H1 (cell line): Measurements from ENCODE around the gene PBLD. TPM values are rescaled to one million over a fixed set of nuclear protein-coding genes. Genes with fewer than 3 reads are reported as not detected.

ENCODE experiments used
- CTCF ChIA-PET: fragments of 300-600 bp; sonication (Branson Sonifier 250); formaldehyde crosslinking; loops from one replicate; lab custom pipeline; 2021; ENCODE audit not compliant: partially characterized antibody; lab: Charles Lee
- POLR2A ChIA-PET: fragments of 300-600 bp; sonication (Branson Sonifier 250); formaldehyde crosslinking; loops from one replicate; lab custom pipeline; 2021; ENCODE audit warnings: inconsistent platforms; ENCODE audit not compliant: partially characterized antibody; lab: Charles Lee
- DNase-seq, 2 experiments: peaks; one replicate each; pipeline versions ENCODE4 v3.0.0 to v3.0.0-alpha.2; 2010 to 2022; ENCODE audit warnings: low spot score in 2 of 2, low read depth in 1 of 2, mixed read lengths in 1 of 2
- FAIRE-seq: peaks from 2 replicates; lab custom pipeline; 2011; peaks lifted over from hg19 to GRCh38; lab: Jason Lieb, UNC
- H2AFZ ChIP-seq: 2 replicates; pipeline ENCODE4 v1.8.1; 2012; ENCODE audit warnings: low read length, inconsistent platforms
- H2AK5ac ChIP-seq: 2 replicates; pipeline ENCODE4 v1.6.1; 2013; ENCODE audit warnings: low read depth, low read length
- H2BK120ac ChIP-seq: replicated peaks from 2 replicates; pipeline ENCODE3; 2013; ENCODE audit warnings: low read depth, low read length, inconsistent platforms
- H2BK12ac ChIP-seq: 2 replicates; pipeline ENCODE4 v1.6.1; 2013; ENCODE audit warnings: low read depth, low read length
- H2BK15ac ChIP-seq: 2 replicates; pipeline ENCODE4 v1.6.1; 2013; ENCODE audit warnings: low read length
- H2BK20ac ChIP-seq: 2 replicates; pipeline ENCODE4 v1.6.1; 2013; ENCODE audit warnings: low read length
- H2BK5ac ChIP-seq: 2 replicates; pipeline ENCODE4 v1.6.1; 2013; ENCODE audit warnings: low read depth, low read length
- H3K14ac ChIP-seq: 2 replicates; pipeline ENCODE4 v1.6.1; 2013; ENCODE audit warnings: inconsistent platforms; ENCODE audit not compliant: insufficient read length
- H3K18ac ChIP-seq: 2 replicates; pipeline ENCODE4 v1.6.1; 2013; ENCODE audit warnings: low read length; ENCODE audit errors: extremely low read depth
- H3K23ac ChIP-seq: 2 replicates; pipeline ENCODE4 v1.6.1; 2013; ENCODE audit warnings: inconsistent platforms; ENCODE audit not compliant: insufficient read length
- H3K23me2 ChIP-seq: 2 replicates; pipeline ENCODE4 v1.6.1; 2013; ENCODE audit warnings: low read depth, low read length
- H3K27ac ChIP-seq: 2 replicates; pipeline ENCODE4 v1.6.1; 2011; ENCODE audit warnings: low read depth, low read length, inconsistent platforms
- H3K27me3 ChIP-seq, 4 experiments: replicated peaks in 1 of 4; 1 replicate in 1 of 4; 2 replicates in 3 of 4; pipeline versions ENCODE4 v1.6.1 to v1.8.1; 2011 to 2013; ENCODE audit warnings: low read length in 3 of 4, mild to moderate bottlenecking in 3 of 4, inconsistent platforms in 2 of 4, mixed read lengths in 2 of 4, moderate library complexity in 1 of 4; ENCODE audit not compliant: control insufficient read depth in 3 of 4, insufficient read depth in 3 of 4; ENCODE audit errors: extremely low read depth in 1 of 4
- H3K36me3 ChIP-seq, 4 experiments: 2 replicates each; pipeline versions ENCODE4 v1.6.1 to v1.8.1; 2011 to 2013; ENCODE audit warnings: mild to moderate bottlenecking in 4 of 4, low read length in 3 of 4, moderate library complexity in 2 of 4, control low read depth in 1 of 4, inconsistent platforms in 1 of 4; ENCODE audit not compliant: insufficient read depth in 4 of 4, control insufficient read depth in 2 of 4
- H3K4ac ChIP-seq: replicated peaks from 2 replicates; pipeline ENCODE3; 2013; ENCODE audit warnings: low read length, low read depth, mixed read lengths, inconsistent platforms; ENCODE audit not compliant: insufficient read length
- H3K4me1 ChIP-seq, 4 experiments: replicated peaks in 1 of 4; 1 replicate in 1 of 4; 2 replicates in 3 of 4; pipeline versions ENCODE4 v1.6.1 to v1.8.1; 2011 to 2013; ENCODE audit warnings: low read length in 3 of 4, inconsistent platforms in 2 of 4, mixed read lengths in 1 of 4; ENCODE audit not compliant: insufficient read depth in 4 of 4, control insufficient read depth in 3 of 4
- H3K4me2 ChIP-seq, 2 experiments: 2 replicates each; pipeline versions ENCODE4 v1.6.1 to v1.8.1; 2011 to 2013; ENCODE audit warnings: low read depth in 2 of 2, low read length in 2 of 2, control low read depth in 1 of 2, inconsistent platforms in 1 of 2, mild to moderate bottlenecking in 1 of 2; ENCODE audit not compliant: insufficient read depth in 1 of 2
- H3K4me3 ChIP-seq, 4 experiments: fragments of 200-600, 300-600 bp in 1 of 4; sonication (generic), shearing (Covaris generic), sonication (Bioruptor Twin) in 1 of 4; 2 replicates each; pipeline versions ENCODE4 v1.5.1 to v1.8.1; 2011 to 2016; ENCODE audit warnings: low read length in 4 of 4, low read depth in 3 of 4, control low read depth in 2 of 4, inconsistent platforms in 2 of 4, mild to moderate bottlenecking in 2 of 4, mixed read lengths in 1 of 4, moderate library complexity in 1 of 4; ENCODE audit not compliant: insufficient read depth in 2 of 4; ENCODE audit errors: extremely low read depth in 1 of 4
- H3K56ac ChIP-seq: replicated peaks from 2 replicates; pipeline ENCODE3; 2013; ENCODE audit warnings: low read depth, mild to moderate bottlenecking, mixed read lengths, low read length, inconsistent platforms; ENCODE audit not compliant: insufficient read length
- H3K79me1 ChIP-seq: 2 replicates; pipeline ENCODE4 v1.6.1; 2013; ENCODE audit warnings: low read depth, low read length, control low read depth
- H3K79me2 ChIP-seq, 2 experiments: 2 replicates each; pipeline versions ENCODE4 v1.6.1 to v1.8.1; 2012 to 2013; ENCODE audit warnings: low read length in 2 of 2, mild to moderate bottlenecking in 2 of 2, inconsistent platforms in 1 of 2; ENCODE audit not compliant: insufficient read depth in 2 of 2, control insufficient read depth in 1 of 2
- H3K9ac ChIP-seq, 4 experiments: replicated peaks in 1 of 4; 1 replicate in 1 of 4; 2 replicates in 3 of 4; pipeline versions ENCODE4 v1.6.1 to v1.8.1; 2011 to 2013; ENCODE audit warnings: low read depth in 3 of 4, low read length in 3 of 4, control low read depth in 2 of 4, mild to moderate bottlenecking in 2 of 4, moderate library complexity in 2 of 4, inconsistent platforms in 1 of 4; ENCODE audit errors: extremely low read depth in 1 of 4
- H3K9me3 ChIP-seq, 2 experiments: 2 replicates each; pipeline versions ENCODE4 v1.6.1 to v1.8.1; 2012 to 2013; ENCODE audit warnings: mild to moderate bottlenecking in 2 of 2, moderate library complexity in 2 of 2, control low read depth in 1 of 2, inconsistent platforms in 1 of 2, low read depth in 1 of 2, low read length in 1 of 2, mixed read lengths in 1 of 2; ENCODE audit not compliant: insufficient read depth in 2 of 2
- H4K20me1 ChIP-seq, 2 experiments: replicated peaks in 1 of 2; 2 replicates each; pipeline versions ENCODE3 to v1.8.1; 2011 to 2013; ENCODE audit warnings: inconsistent platforms in 2 of 2, low read length in 2 of 2, mild to moderate bottlenecking in 1 of 2; ENCODE audit not compliant: insufficient read depth in 2 of 2, control insufficient read depth in 1 of 2
- H4K5ac ChIP-seq: 2 replicates; pipeline ENCODE4 v1.6.1; 2013; ENCODE audit warnings: low read length, low read depth, mixed read lengths, inconsistent platforms; ENCODE audit not compliant: insufficient read length
- H4K8ac ChIP-seq: 2 replicates; pipeline ENCODE4 v1.8.0; 2013; ENCODE audit warnings: mild to moderate bottlenecking, moderate library complexity, low read length, inconsistent platforms; ENCODE audit not compliant: insufficient read depth; ENCODE audit errors: extremely low read depth
- H4K91ac ChIP-seq: replicated peaks from 2 replicates; pipeline ENCODE3; 2013; ENCODE audit warnings: low read length, mixed read lengths, inconsistent platforms; ENCODE audit not compliant: insufficient read length
- BRCA1 ChIP-seq: IDR thresholded peaks from 2 replicates; pipeline ENCODE4 v1.6.1; 2012; ENCODE audit warnings: low read depth, low read length, improper control_type of control experiment
- POLR2A ChIP-seq, 2 experiments: IDR thresholded peaks; 1 replicate in 1 of 2; 2 replicates in 1 of 2; pipeline ENCODE4 v1.6.1; 2011; ENCODE audit warnings: low read depth in 2 of 2, low read length in 2 of 2, mild to moderate bottlenecking in 2 of 2; ENCODE audit errors: control extremely low read depth in 1 of 2
- RXRA ChIP-seq: IDR thresholded peaks from 2 replicates; pipeline ENCODE4 v1.6.1; 2011; ENCODE audit warnings: low read depth, mild to moderate bottlenecking, low read length, moderate library complexity; ENCODE audit not compliant: insufficient read depth
- TAF7 ChIP-seq: optimal IDR thresholded peaks from 2 replicates; pipeline ENCODE3; 2011; ENCODE audit warnings: low read depth, mild to moderate bottlenecking, inconsistent platforms, low read length, moderate library complexity, borderline replicate concordance
- WGBS, 2 experiments: shearing (Covaris generic) in 1 of 2; methylation state at CpG; one replicate each; pipeline versions ENCODE4 v1.1.6 to v1.1.7; 2013 to 2015; ENCODE audit warnings: low lambda C conversion rate in 2 of 2, mixed read lengths in 2 of 2, inconsistent platforms in 1 of 2, low coverage in 1 of 2, missing lambda C conversion rate in 1 of 2; ENCODE audit not compliant: insufficient replicate concordance in 2 of 2, insufficient coverage in 1 of 2, insufficient read length in 1 of 2; ENCODE audit errors: extremely low coverage in 1 of 2, missing lambda C conversion rate in 1 of 2; 5-methylcytosine and 5-hydroxymethylcytosine counted together
- polyA plus RNA-seq, 7 experiments: library from polyadenylated mRNA; depleted of rRNA in 3 of 7; stranded (reverse) in 5 of 7; unstranded in 2 of 7; fragments of >200 nt in 5 of 7; fragments of 200-250 nt in 2 of 7; gene quantifications; 1 replicate in 5 of 7; 2 replicates in 1 of 7; 4 replicates in 1 of 7; pipeline versions ENCODE4 v1.2.1 to v1.2.3, GENCODE V29; 2011 to 2013; ENCODE audit warnings: missing spikeins in 2 of 7, mixed read lengths in 2 of 7
- total RNA-seq: library from RNA; stranded (reverse); fragmentation: NEBNext Ultra II Directional; extraction: Animal tissue kit (Norgen Biotek cat#: 25700); gene quantifications from 2 replicates; pipeline ENCODE4 v1.2.1, GENCODE V29; 2021

PBLD gene
- total and polyA plus RNA-seq, 2 of the 8 experiments (the other 6 are each of a cell fraction or from before 2014, with no cell fraction given) = 0.56 to 2.0 TPM

GRCh38 chr10:68301301-68301700 lies 31.4 kb downstream of the PBLD start:
- H2AFZ ChIP-seq = no peak overlapping the region
- no peaks in the 10 kb centered on the region for H3K79me2 ChIP-seq
- peaks cover 0 to 1% (median 0%) of the 10 kb centered on the region in 4 experiments; a peak in 1 of 7 replicates for H3K4me1 ChIP-seq
- no peak overlapping the region for H3K14ac ChIP-seq
- no peak overlapping the region for H3K9ac ChIP-seq
- H3K4me2 ChIP-seq = no peak overlapping the region
- WGBS, 2 experiments = 87% methylated on average over 3 of the region's 3 CpGs; no CpG with 5 or more reads in 1 of the 2 experiments
- H3K4ac ChIP-seq = no peak overlapping the region
- no peak overlapping the region for H2BK120ac ChIP-seq
- FAIRE-seq = no peak
- POLR2A ChIA-PET = interaction anchor here (1.3 to 3.9 kb wide), 3 partner anchors 29 to 77 kb away, joined by 3 to 15 read pairs (median 3); partner anchors contain the start of genes HNRNPH3 and PBLD
- H2AK5ac ChIP-seq = no peak overlapping the region
- no peak overlapping the region for H2BK20ac ChIP-seq
- H2BK12ac ChIP-seq = no peak overlapping the region
- CTCF ChIA-PET = interaction anchor here (0.7 to 4.7 kb wide), 19 partner anchors 13 to 513 kb away, joined by 3 to 71 read pairs (median 5); partner anchors contain the start of gene ATOH7
- no peak for TF ChIP-seq TAF7
- no peak for TF ChIP-seq POLR2A (IDR thresholded peaks at IDR 0.05; ENCODE audit: control extremely low read depth in 1 of 2, low read depth in 2 of 2, low read length in 2 of 2)
- TF ChIP-seq BRCA1 = no peak
- no peak for TF ChIP-seq RXRA
- DNase-seq = no peak
- H3K18ac ChIP-seq = no peak overlapping the region
- no peak overlapping the region for H2BK15ac ChIP-seq
- H3K27ac ChIP-seq = no peak overlapping the region
- H3K79me1 ChIP-seq = no peaks in the 10 kb centered on the region
- no peaks in the 10 kb centered on the region for H3K23me2 ChIP-seq
- no peaks in the 10 kb centered on the region for H3K36me3 ChIP-seq
- H4K8ac ChIP-seq = no peak overlapping the region
- no peak overlapping the region for H4K91ac ChIP-seq
- H3K27me3 ChIP-seq = no peaks in the 10 kb centered on the region
- H3K9me3 ChIP-seq = no peaks in the 10 kb centered on the region
- no peaks in the 10 kb centered on the region for H4K20me1 ChIP-seq
- H3K23ac ChIP-seq = no peak overlapping the region
- no peak overlapping the region for H3K4me3 ChIP-seq
- no peak overlapping the region for H2BK5ac ChIP-seq
- no peak overlapping the region for H3K56ac ChIP-seq
- H4K5ac ChIP-seq = no peak overlapping the region
